SK-N-SH treated with all-trans-retinoic acid at 6 μM for 48 hours (cell line): Measurements from ENCODE around the gene NOTUM.

Source experiments
- BACH2 ChIP-seq: fragments of 250-450 bp; sonication (Bioruptor Pico); IDR thresholded peaks from 2 replicates; pipeline ENCODE4 v1.9.0; 2021; ENCODE audit warnings: mild to moderate bottlenecking, borderline replicate concordance
- CREB5 ChIP-seq: fragments of 250-450 bp; sonication (Bioruptor Pico); IDR thresholded peaks from 2 replicates; pipeline ENCODE4 v1.5.1; 2020; ENCODE audit warnings: low read depth, mild to moderate bottlenecking, moderate library complexity
- CSDC2 ChIP-seq: fragments of 250-450 bp; sonication (Bioruptor Pico); IDR thresholded peaks from 2 replicates; pipeline ENCODE4 v1.5.0; 2020; ENCODE audit warnings: mild to moderate bottlenecking, moderate library complexity
- CSRNP3 ChIP-seq: fragments of 250-450 bp; sonication (Bioruptor Pico); IDR thresholded peaks from 2 replicates; pipeline ENCODE4 v1.5.1; 2021; ENCODE audit warnings: mild to moderate bottlenecking, moderate library complexity
- ESRRG ChIP-seq: fragments of 250-450 bp; sonication (Bioruptor Pico); IDR thresholded peaks from 2 replicates; pipeline ENCODE4 v1.6.1; 2021; ENCODE audit warnings: mild to moderate bottlenecking
- GLIS3 ChIP-seq: fragments of 250-450 bp; sonication (Bioruptor Pico); IDR thresholded peaks from 2 replicates; pipeline ENCODE4 v1.5.0; 2020; ENCODE audit warnings: mild to moderate bottlenecking, moderate library complexity
- ISL1 ChIP-seq: fragments of 250-450 bp; sonication (Bioruptor Pico); IDR thresholded peaks from 2 replicates; pipeline ENCODE4 v2.1.2; 2022; ENCODE audit warnings: mild to moderate bottlenecking, moderate library complexity
- POU6F1 ChIP-seq: fragments of 250-450 bp; sonication (Bioruptor Pico); IDR thresholded peaks from 2 replicates; pipeline ENCODE4 v1.8.0; 2021; ENCODE audit warnings: low read depth, mild to moderate bottlenecking, moderate library complexity, borderline replicate concordance
- PPARA ChIP-seq: fragments of 250-450 bp; sonication (Bioruptor Pico); IDR thresholded peaks from 2 replicates; pipeline ENCODE4 v1.5.0; 2020; ENCODE audit warnings: mild to moderate bottlenecking, borderline replicate concordance
- SNAI2 ChIP-seq: fragments of 250-450 bp; sonication (Bioruptor Pico); IDR thresholded peaks from 2 replicates; pipeline ENCODE4 v1.5.0; 2020; ENCODE audit warnings: mild to moderate bottlenecking, moderate library complexity
- TOX ChIP-seq: fragments of 250-450 bp; sonication (Bioruptor Pico); IDR thresholded peaks from 2 replicates; pipeline ENCODE4 v1.8.0; 2021; ENCODE audit warnings: mild to moderate bottlenecking, moderate library complexity, borderline replicate concordance
- ZFP30 ChIP-seq: fragments of 450-650 bp; formaldehyde crosslinking; IDR thresholded peaks from 2 replicates; pipeline ENCODE4 v1.5.0; 2022; ENCODE audit warnings: mild to moderate bottlenecking, moderate library complexity
- TF ChIP-seq, protein P1 (sequence below): fragments of 250-450 bp; sonication (Bioruptor Pico); IDR thresholded peaks from 2 replicates; pipeline ENCODE4 v1.5.0; 2020; ENCODE audit warnings: mild to moderate bottlenecking, moderate library complexity

DNA sequence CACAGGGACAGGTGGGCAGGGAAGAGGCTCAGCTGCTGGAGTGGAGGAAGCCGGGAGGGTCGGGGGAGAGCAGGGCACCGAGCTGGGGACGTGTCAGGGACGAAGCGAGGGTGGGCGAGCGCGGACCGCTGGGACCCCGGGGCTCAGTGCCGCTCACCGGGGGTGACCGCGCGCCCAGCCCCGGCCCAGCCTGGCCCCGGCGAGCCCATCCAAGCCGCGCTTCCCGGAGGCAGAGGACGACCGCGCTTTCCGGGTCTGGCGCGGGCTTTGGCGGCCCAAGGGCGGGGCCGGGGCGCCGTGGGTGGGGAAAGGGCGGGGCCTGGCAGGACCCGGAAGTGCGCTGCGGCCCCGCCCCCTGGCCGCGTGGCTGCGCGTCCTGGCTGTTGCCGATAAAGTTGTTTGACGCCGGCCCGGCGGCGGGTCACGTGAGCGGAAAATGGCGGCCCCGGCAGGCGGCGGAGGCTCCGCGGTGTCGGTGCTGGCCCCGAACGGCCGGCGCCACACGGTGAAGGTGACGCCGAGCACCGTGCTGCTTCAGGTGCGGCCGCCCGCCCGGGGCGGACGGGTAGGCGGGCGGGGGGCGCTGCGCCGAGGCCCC is 16.3 kb upstream of the NOTUM start, which contains the start of gene ASPSCR1:
- no peak for TF ChIP-seq GLIS3
- no peak for TF ChIP-seq ESRRG (CRISPR knock-in tag)
- TF ChIP-seq PPARA (CRISPR knock-in tag) = no peak
- TF ChIP-seq CREB5 (CRISPR knock-in tag) = no peak
- TF ChIP-seq CSRNP3 (CRISPR knock-in tag) = no peak
- no peak for TF ChIP-seq ZFP30
- no peak for TF ChIP-seq TOX
- TF ChIP-seq SNAI2 (CRISPR knock-in tag) = no peak
- no peak for TF ChIP-seq ISL1 (CRISPR knock-in tag)
- no peak for TF ChIP-seq POU6F1
- TF ChIP-seq, protein P1, sequence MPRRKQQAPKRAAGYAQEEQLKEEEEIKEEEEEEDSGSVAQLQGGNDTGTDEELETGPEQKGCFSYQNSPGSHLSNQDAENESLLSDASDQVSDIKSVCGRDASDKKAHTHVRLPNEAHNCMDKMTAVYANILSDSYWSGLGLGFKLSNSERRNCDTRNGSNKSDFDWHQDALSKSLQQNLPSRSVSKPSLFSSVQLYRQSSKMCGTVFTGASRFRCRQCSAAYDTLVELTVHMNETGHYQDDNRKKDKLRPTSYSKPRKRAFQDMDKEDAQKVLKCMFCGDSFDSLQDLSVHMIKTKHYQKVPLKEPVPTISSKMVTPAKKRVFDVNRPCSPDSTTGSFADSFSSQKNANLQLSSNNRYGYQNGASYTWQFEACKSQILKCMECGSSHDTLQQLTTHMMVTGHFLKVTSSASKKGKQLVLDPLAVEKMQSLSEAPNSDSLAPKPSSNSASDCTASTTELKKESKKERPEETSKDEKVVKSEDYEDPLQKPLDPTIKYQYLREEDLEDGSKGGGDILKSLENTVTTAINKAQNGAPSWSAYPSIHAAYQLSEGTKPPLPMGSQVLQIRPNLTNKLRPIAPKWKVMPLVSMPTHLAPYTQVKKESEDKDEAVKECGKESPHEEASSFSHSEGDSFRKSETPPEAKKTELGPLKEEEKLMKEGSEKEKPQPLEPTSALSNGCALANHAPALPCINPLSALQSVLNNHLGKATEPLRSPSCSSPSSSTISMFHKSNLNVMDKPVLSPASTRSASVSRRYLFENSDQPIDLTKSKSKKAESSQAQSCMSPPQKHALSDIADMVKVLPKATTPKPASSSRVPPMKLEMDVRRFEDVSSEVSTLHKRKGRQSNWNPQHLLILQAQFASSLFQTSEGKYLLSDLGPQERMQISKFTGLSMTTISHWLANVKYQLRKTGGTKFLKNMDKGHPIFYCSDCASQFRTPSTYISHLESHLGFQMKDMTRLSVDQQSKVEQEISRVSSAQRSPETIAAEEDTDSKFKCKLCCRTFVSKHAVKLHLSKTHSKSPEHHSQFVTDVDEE = no peak
- no peak for TF ChIP-seq CSDC2 (CRISPR knock-in tag)
- TF ChIP-seq BACH2 (CRISPR knock-in tag) = 0 out of 2 replicates have a peak, but pooled peaks have one; percentile 51
